Body of pancreas (tissue), 4 donors: ENCODE data around the gene MARK1. TPM values are rescaled to one million over a fixed set of nuclear protein-coding genes. Genes with fewer than 3 reads are reported as not detected.

Experiments used
- ATAC-seq: fragments of 150-250 bp; one replicate; pipeline ENCODE4 v1.9.1; 2016
- DNase-seq, 4 donors: peaks; one replicate each; pipeline ENCODE4 v3.0.0-alpha.2; 2019
- H3K27ac ChIP-seq, 4 donors: fragments of 200-600 bp; sonication (generic); 1 replicate in 3 of 4; 2 replicates in 1 of 4; pipeline versions ENCODE4 v1.5.1 to v1.6.1; 2016 to 2019; ENCODE audit warnings: mild to moderate bottlenecking in 1 of 4, mixed read lengths in 1 of 4, moderate library complexity in 1 of 4
- H3K27me3 ChIP-seq, 2 donors: fragments of 200-600 bp; sonication (generic); one replicate each; pipeline ENCODE4 v1.6.0; 2016; ENCODE audit warnings: mild to moderate bottlenecking in 1 of 2
- H3K36me3 ChIP-seq, 2 donors: fragments of 200-600 bp; sonication (generic); replicated peaks in 1 of 2; 2 replicates each; pipeline ENCODE4 v1.5.1; 2016; ENCODE audit warnings: low read depth in 2 of 2; ENCODE audit not compliant: insufficient read depth in 1 of 2
- H3K4me1 ChIP-seq: fragments of 200-600 bp; sonication (generic); one replicate; pipeline ENCODE4 v1.6.0; 2016
- H3K4me3 ChIP-seq, 2 donors: fragments of 200-600 bp; sonication (generic); 1 replicate in 1 of 2; 2 replicates in 1 of 2; pipeline ENCODE4 v1.5.1; 2016 to 2019
- H3K9me3 ChIP-seq, 3 donors: fragments of 200-600 bp; sonication (generic); 1 replicate in 2 of 3; 2 replicates in 1 of 3; pipeline ENCODE4 v1.5.1; 2016
- POLR2A ChIP-seq, 3 donors: fragments of 450-650 bp; IDR thresholded peaks; one replicate each; pipeline ENCODE4 v1.6.1; 2016; ENCODE audit warnings: antibody characterized with exemption in 3 of 3, mild to moderate bottlenecking in 2 of 3
- WGBS, 2 donors: methylation state at CpG; one replicate each; pipeline ENCODE4 v1.1.5; 2017; 5-methylcytosine and 5-hydroxymethylcytosine counted together
- intact Hi-C: fragments of 100-400 bp; cut with DNase I; formaldehyde crosslinking; loops from one replicate; pipeline ENCODE4 v1.15.1; 2023
- total RNA-seq, 2 donors: library from RNA; depleted of rRNA; stranded (reverse); fragments of >200 nt; gene quantifications; one replicate each; pipeline ENCODE4 v1.1.0, GENCODE V29; 2016
- TF ChIP-seq, protein P1 (sequence below), 7 experiments: fragments of 450-650 bp in 4 of 7; fragments of 200-600 bp in 3 of 7; sonication (generic) in 3 of 7; IDR thresholded peaks; one replicate each; pipeline ENCODE4 v1.5.1; 2016 to 2019; ENCODE audit warnings: antibody characterized with exemption in 7 of 7

MARK1 gene
- total RNA-seq, 2 donors from 2014 or later, result 2.1 to 5.3 TPM

DNA sequence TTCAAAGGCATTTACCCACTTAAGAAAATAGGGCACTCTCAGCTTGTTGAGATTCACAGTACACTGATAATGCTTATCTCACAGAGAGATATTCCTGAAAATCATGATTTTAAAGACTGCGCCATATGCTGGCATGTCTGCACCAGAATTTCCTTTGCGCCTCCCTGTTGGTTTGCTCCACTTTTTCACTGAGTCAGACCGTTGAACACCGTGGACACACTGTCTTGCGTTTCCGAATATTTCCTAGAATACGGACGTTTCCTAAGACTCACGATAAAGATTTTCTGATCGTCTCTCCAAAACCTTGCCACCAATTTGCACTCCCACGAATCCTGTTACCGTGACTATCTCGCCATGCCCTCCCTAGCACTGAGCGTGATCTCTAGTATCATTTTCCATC lies 161.7 kb downstream of the MARK1 start:
- H3K4me3 ChIP-seq, result no peak overlapping the region
- no peak overlapping the region for H3K27ac ChIP-seq
- H3K9me3 ChIP-seq, result no peaks in the 10 kb centered on the region
- DNase-seq, result no peak
- TF ChIP-seq POLR2A (IDR thresholded peaks at IDR 0.05), result no peak
- TF ChIP-seq, protein P1, sequence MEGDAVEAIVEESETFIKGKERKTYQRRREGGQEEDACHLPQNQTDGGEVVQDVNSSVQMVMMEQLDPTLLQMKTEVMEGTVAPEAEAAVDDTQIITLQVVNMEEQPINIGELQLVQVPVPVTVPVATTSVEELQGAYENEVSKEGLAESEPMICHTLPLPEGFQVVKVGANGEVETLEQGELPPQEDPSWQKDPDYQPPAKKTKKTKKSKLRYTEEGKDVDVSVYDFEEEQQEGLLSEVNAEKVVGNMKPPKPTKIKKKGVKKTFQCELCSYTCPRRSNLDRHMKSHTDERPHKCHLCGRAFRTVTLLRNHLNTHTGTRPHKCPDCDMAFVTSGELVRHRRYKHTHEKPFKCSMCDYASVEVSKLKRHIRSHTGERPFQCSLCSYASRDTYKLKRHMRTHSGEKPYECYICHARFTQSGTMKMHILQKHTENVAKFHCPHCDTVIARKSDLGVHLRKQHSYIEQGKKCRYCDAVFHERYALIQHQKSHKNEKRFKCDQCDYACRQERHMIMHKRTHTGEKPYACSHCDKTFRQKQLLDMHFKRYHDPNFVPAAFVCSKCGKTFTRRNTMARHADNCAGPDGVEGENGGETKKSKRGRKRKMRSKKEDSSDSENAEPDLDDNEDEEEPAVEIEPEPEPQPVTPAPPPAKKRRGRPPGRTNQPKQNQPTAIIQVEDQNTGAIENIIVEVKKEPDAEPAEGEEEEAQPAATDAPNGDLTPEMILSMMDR (IDR thresholded peaks at IDR 0.05), result no peak
- H3K4me1 ChIP-seq, result peaks cover 14% of the 10 kb centered on the region
- WGBS, 2 donors, result 25 to 35% methylated on average over 14 of the region's 14 CpGs
- intact Hi-C loops, result loop anchor here (5.0 kb wide), 1 partner anchor 43 kb away; no protein-coding TSS in a partner anchor
- no peaks in the 10 kb centered on the region for H3K36me3 ChIP-seq
- ATAC-seq, result no peak
- H3K27me3 ChIP-seq, result no peaks in the 10 kb centered on the region

DNA sequence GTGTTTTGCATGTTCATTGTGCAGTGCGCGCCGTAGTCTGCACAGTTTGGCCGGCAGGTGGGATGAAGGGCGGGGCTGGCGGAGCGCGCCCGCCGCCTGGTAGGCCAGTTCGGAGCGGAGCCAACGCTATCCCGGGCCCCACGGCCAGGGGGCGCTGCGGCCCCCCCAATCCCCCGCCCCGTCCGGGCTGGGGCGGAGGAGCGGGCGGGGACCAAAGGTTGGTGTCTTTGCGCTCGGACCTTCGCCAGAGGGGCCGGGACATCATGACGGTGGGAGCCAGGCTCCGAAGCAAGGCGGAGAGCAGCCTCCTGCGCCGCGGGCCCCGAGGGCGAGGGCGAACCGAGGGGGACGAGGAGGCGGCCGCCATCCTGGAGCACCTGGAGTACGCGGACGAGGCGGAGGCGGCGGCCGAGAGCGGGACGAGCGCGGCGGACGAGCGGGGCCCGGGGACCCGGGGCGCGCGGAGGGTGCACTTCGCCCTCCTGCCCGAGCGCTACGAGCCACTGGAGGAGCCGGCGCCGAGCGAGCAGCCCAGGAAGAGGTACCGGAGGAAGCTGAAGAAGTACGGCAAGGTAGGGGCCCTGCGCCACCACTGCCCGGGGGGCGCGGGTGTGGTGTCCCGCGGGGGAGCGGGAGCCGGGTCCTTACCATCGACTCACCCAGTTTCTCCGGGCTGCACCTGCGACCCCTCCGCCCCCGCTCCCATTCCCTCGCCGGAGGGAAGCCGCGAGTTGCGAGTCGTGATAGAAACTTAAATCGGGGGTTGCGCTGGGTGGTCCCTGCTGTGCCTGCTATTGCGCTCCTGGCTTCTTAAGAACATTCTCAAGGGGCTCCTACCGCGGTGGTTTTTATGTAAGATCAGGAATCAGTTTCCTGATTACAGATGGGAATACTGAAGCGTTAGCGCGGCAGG lies 162.5 kb downstream of the MARK1 start, which contains the start of gene C1orf115:
TSS of gene C1orf115 (plus strand) at position 224 of the 913 bp plus-strand sequence. CDS start at position 264, 40 bp downstream.
- Histone ChIP-seq H3K27ac (peak within 1 kb of the TSS in 3 of 4 donors; percentile 57 to 70 (median 62)), H3K4me3 (peak within 1 kb of the TSS; percentile 86), H3K36me3 (no peaks in the 10 kb centered on the region), H3K27me3 (no peaks in the 10 kb centered on the region), H3K9me3 (no peaks in the 10 kb centered on the region), H3K4me1 (peaks cover 14% of the 10 kb centered on the region)
- peak; percentile 31 to 58 (median 54) for TF ChIP-seq POLR2A (IDR thresholded peaks at IDR 0.05)
- TF ChIP-seq, protein P1 (IDR thresholded peaks at IDR 0.05), result peak; percentile 97 to 99 (median 98)
- 0 to 1% methylated on average over 14 to 83 of the region's 96 CpGs for WGBS, 2 donors
- ATAC-seq (peak; percentile 97), DNase-seq (peak; percentile 82 to 92 (median 86))
- intact Hi-C loops, result loop anchor here (5.0 kb wide), 1 partner anchor 42 kb away; no protein-coding TSS in a partner anchor

DNA sequence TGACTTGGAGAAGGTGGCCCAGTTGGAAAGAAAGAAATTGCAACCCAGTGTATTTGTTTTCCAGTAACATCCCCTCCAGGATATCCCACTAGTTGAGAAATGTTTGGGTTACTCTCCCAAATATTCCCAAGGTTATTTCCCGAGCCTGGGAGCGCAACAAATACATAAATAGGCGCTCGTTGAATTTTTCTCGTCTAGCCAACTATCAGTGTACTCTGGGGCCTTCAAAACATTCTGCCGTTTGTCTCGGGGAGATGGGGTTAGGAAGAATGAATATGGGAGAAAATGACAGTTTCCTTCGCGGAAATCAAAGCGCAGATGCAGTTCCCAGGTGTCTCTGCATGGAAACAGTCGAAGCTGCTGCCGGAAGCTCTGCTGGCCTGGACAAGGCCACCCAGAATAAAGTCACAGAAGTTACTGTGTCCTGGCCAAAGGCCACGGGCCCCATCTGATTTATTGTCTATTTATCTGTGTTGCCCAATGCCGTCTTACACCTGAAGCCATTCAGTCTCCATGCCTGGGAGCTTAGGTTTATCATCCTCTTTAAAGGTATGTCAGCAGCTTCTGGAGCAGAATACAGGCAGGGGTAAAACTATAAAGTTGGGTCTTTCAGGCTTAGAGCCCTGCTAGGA lies 163.2 kb downstream of the MARK1 start:
- no peak for TF ChIP-seq POLR2A (IDR thresholded peaks at IDR 0.05)
- TF ChIP-seq, protein P1 (IDR thresholded peaks at IDR 0.05), result no peak
- H3K4me1 ChIP-seq, result peaks cover 14% of the 10 kb centered on the region
- peak overlapping the region; percentile 86 for H3K4me3 ChIP-seq
- peak overlapping the region in 2 of 4 donors; percentile 62 to 70 for H3K27ac ChIP-seq
- ATAC-seq (no peak), DNase-seq (no peak)
- intact Hi-C loops, result loop anchor here (5.0 kb wide), 1 partner anchor 41 kb away; no protein-coding TSS in a partner anchor
- H3K27me3 ChIP-seq, result no peaks in the 10 kb centered on the region
- H3K36me3 ChIP-seq, result no peaks in the 10 kb centered on the region
- WGBS, 2 donors, result 19 to 30% methylated on average over 14 of the region's 14 CpGs
- H3K9me3 ChIP-seq, result no peaks in the 10 kb centered on the region

DNA sequence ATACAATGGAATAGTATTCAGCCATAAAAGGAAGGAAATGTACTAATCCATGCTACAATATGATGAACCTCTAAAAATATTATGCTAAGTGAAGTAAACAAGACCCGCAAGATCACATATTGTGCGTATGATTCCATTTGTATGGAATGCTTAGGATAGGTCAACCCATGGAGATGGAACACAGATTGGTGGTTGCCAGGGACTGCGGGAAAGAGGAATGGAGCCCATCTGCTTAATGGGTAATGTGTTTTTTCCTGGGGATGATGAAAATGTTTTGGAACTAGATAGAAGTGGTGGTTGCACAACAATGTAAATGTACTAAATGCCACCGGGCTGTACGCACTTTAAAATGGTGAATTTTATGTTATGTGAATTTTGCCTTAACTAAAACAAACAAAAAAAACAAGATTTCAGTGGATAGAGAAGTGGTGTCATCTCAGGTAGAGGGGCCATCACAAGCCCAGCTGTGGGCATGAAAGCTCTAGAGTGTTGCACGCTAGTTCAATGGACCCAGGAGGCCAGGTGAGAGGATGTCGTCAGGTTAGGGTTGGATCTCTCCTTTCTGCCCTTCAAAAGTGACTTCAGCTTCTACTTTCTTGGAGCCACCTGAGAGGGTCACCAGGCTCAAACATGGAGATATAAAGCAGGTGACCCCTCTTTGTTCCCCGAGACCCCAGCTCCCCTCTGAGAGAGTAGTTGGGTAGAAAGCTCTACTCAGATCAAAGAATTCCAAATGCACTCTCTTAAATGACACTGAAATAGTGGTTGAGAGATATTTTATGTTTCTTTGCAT lies 164.7 kb downstream of the MARK1 start:
- DNase-seq (no peak), ATAC-seq (no peak)
- TF ChIP-seq, protein P1 (IDR thresholded peaks at IDR 0.05), result no peak
- TF ChIP-seq POLR2A (IDR thresholded peaks at IDR 0.05), result no peak
- Histone ChIP-seq H3K9me3 (no peaks in the 10 kb centered on the region), H3K4me3 (no peak overlapping the region), H3K27me3 (no peaks in the 10 kb centered on the region), H3K36me3 (no peaks in the 10 kb centered on the region), H3K27ac (no peak overlapping the region), H3K4me1 (peaks cover 14% of the 10 kb centered on the region)
- 94% methylated on average over 8 of the region's 8 CpGs for WGBS, 2 donors
- intact Hi-C loops, result loop anchor here (5.0 kb wide), 1 partner anchor 40 kb away; no protein-coding TSS in a partner anchor
